Endometrial microvascular endothelial cells (primary cell): ENCODE measurements around the gene MS4A4E. TPM values are rescaled to one million over a fixed set of nuclear protein-coding genes. Genes with fewer than 3 reads are reported as not detected.
"Not testable (repeated sequence)": the region's sequence is repeated elsewhere in the genome, so short reads cannot be mapped to it uniquely, and the experiment has no call there.

ENCODE experiments used
- in situ Hi-C: cut with HindIII; loops from 2 replicates; pipeline ENCODE4 v1.10.0; 2017; ENCODE audit warnings: low sequenced_read_pairs, low pct_unique_long_range_greater_than_20kb; ENCODE audit errors: inconsistent ontology term
- total RNA-seq: library from RNA; depleted of rRNA; stranded (reverse); fragments of >200 nt; gene quantifications from one replicate; pipeline ENCODE4 v1.2.3, GENCODE V29; 2015; ENCODE audit errors: inconsistent ontology term

Gene MS4A4E
- total RNA-seq, 1 donor from 2014 or later = not detected

DNA sequence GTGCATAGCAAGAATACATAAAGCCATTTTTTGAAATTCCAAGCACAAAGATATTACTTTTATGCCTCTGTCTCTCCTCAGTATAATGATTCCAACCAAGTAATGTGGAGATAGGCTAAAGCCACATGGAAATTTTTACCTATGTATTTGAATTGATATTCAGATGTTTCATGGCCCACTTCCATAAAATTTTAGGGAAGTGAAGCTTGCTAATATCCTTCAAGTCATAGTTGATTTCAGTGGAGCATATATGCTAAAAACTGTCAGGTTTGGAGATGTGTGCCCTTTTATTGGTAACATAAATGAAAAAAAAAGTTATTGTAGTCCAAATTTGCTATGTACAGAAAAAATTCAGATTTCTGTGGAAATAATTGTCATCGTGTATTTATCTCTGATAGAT is 12.3 kb downstream of the MS4A4E start:
- in situ Hi-C loops = no loop called here

DNA sequence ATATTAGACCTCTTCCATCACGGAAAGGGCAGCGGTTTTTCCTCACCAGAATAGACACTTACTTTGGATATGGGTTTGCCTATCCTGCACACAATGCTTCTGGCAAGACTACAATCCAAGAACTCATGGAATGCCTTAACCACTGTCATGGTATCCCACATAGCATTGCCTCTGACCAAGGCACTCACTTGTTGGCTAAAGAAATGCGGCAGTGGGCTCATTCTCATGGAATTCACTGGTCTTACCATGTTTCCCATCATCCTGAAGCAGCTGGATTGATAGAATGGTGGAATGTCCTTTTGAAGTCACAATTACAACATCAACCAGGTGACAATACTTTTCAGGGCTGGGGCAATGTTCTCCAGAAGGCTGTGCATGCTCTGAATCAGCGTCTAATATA is 20.8 kb downstream of the MS4A4E start:
- in situ Hi-C loops = no loop called here

DNA sequence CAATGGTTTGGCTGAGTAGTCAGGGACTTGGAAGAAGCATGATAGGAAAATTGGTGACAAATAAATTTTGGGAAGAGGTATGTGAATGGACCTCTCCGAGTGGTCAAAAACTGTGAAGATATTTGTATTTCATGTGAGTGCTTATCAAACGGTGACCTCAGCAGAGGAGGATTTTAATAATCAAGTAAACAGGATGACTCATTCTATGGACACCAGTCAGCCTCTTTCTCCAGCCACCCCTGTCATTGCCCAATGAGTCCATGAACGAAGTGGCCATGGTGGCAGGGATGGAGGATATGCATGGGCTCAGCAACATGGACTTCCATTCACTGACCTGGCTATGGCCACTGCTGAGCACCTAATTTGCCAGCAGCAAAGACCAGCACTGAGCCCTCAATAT is 21.2 kb downstream of the MS4A4E start:
- in situ Hi-C loops = no loop called here

DNA sequence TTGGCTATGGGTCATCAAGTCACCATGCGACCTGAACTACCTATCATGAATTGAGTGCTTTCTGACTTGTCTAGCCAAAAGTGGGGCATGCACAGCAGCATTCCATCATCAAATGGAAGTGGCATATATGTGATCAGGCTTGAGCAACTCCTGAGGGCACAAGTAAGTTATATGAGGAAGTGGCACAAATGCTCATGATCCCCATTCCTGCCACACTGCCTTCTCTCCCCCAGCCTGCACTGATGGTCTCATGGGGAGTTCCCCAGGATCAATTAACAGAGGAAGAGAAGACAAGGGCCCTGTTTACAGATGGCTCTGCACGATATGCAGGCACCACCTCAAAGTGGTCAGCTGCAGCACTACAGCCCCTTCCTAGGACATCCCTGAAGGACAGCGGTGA is 21.8 kb downstream of the MS4A4E start:
- in situ Hi-C loops = no loop called here

DNA sequence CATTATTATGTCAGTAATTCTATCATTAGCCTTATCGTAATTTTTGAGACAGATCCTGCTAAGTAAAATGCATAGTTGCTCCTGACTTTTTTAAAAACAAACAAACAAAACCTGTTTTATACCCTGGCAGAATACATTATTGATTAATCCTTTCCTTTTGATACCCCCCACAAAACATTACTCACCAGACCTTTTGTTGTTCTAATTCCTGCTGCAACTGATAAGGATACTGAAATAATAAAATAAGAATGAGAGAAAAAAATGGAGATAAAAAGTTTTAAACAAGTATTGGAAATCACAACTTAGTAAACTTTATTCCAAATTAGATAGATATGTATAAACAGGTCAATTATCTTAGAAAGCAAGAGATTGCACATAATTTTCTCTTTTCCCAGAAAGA is 28.6 kb downstream of the MS4A4E start:
- in situ Hi-C loops = no loop called here

DNA sequence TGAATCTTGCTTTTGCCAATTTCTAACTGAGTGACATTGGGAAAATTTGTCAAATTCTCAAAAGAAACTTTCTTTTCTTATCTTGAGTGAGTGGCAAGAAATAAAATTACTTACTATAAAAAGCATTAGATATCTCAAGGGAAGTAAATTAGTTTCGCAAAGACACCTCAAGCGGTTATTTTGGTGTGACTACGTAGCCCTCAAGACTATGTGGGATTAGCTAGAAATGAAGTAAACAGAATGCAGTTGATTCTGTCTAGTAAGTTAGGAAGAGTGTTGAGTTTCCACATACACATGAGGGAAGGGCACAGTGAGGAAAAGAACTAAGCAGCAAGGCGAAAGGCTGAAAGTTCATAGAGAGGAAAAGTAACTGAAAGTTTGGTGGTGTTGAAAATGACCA is 31.7 kb downstream of the MS4A4E start:
- in situ Hi-C loops = no loop called here

DNA sequence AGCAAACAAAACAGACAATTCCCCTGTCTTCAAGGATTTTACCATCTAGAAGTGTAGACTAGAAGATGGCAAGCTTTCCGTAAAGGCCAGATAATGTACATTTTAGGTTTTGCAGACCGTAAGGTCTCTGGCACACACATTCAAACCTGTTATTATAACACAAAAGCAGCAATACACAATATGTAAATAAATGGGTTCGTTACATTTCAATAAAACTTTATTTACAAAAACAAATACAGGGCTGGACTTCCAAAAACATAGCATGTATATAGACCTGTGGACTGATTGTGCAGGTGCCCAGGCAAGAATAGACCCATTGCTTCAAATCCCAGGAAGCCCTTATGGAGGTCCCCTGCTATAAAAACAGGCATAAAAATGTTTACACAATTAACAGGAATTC is 33.0 kb downstream of the MS4A4E start:
- in situ Hi-C loops = no loop called here

DNA sequence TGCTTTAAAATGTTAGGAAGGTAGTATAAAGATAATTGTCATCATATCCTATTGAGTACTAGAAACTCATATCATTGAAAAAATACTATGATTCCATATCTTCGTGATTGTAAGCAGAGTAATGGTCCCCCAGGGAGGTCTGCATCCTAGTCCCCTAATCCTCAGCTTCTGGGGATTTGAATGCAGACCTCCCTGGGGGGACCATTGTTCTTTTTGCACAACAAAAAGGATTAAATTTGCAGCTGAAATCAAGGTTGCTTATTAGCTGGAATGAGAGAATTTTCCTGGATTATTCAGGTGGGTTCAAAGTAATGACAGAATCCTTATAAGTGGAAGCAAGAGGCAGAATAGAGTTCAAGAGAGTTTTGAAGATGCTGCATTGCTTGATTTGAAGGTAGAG is 34.0 kb downstream of the MS4A4E start:
- in situ Hi-C loops = no loop called here

DNA sequence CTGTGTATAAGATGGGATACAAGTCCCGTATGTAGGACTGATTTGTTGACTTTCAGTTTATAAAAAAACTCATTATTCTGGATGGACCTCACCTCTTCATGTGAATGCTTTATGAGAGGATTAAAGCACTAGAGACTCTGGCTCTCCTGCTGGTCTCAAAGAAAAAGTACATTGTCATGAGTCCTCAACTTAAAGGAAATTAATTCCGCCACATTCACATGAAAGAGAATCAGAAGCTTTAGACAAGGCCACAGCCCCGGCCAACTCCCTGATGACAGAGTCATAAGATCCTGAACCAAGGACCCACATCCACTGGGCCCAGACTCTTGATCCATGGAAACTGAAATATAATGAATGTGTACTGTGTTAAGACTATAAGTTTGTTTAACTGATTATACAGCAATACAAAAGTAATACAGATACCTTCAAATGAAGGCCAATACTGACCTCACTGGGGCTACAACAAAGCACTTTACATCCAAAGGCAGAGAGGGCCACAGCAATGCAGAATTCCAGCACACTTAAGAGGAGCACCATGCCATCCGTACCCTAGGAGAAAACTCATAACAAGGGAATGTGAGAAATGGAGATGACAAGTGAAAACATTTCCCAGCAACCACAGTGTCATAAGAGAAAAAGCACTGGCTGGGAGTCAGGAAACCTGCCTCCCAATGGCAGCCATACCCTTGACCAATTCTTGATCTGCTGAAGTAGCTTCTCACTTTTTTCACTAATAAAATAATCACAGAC is 34.6 kb downstream of the MS4A4E start:
- in situ Hi-C loops = no loop called here

DNA sequence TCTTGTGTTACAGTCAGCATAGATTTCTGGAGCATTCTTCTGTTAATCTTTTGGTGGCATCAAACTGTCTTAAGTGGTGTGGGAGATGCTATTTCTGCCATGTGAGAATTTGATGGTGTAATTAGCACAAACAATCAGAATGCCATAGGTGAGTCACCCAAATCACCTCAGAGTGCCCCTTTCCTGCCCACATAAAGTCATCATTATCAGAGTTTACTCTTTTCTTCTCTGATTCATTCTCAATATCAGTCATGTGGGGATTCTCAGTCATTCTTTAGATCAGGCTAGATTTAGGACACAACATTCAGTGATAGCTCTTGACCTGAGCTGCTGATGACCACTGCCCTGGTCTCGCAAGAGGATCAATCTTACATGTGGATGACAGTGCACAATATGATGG is 36.3 kb downstream of the MS4A4E start:
- in situ Hi-C loops = no loop called here

DNA sequence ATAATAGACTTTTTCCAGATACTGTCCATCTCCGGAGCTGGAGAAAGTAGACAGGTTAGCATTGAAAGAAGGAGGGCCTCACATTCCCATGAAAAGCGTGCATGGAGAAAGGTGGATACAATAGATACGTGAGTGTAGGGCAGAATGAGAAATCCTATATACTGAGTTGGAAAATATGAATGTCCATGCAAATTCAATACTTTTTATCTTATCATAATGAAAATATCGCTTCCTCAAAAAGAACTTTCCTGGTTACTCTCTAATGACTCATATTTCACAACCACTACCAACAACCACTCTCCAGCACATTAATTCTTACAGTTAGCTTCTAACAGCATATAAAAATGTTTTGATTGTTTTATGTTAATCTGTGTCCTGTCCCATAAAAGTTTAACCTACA is 38.0 kb downstream of the MS4A4E start:
- in situ Hi-C loops = no loop called here

DNA sequence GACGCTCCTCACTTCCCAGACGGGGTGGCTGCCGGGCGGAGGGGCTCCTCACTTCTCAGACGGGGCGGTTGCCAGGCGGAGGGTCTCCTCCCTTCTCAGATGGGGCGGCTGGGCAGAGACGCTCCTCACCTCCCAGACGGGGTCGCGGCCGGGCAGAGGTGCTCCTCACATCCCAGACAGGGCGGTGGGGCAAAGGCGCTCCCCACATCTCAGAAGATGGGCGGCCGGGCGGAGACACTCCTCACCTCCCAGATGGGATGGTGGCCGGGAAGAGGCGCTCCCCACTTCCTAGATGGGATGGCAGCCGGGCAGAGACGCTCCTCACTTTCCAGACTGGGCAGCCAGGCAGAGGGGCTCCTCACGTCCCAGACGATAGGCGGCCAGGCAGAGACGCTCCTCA is 41.6 kb downstream of the MS4A4E start:
- in situ Hi-C loops = not testable (repeated sequence)

DNA sequence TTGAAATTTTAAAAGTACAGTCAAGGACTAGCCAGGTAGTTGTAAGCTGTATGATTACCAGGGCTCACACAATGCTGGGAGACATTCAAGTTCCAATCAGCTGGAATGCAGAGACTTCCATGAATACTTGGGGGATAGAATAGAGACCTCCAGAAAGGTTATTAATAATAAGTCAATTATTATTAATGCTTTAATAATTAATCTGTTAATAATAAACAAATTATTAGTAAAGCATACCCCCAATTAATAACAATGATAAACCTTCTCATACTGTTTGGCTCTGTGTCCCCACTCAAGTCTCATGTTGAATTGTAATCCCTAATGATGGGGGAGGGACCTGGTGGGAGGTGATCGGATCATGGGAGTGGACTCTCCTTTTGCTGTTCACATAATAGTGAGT is 45.5 kb downstream of the MS4A4E start:
- in situ Hi-C loops = no loop called here

DNA sequence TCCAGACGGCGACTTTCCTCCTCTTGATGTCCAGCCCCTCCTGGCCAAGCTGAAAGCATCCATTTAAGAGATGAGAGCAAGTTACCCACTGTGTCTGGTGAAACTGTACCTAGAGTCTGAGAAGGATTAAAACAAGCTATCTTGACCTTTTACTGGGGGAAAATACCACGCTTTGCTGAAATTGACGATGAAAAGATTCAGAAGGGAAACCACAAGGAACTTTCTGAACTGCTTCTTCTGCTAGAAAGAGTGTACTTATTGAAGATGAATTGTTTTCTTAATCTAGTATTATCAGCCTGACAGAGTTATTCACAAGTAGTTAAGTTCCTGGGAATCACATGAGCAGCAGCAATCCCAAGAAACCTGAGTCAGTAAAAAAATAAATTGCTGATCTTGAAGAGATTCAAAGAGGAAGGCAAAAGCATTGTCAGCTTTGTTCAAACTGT is 47.0 kb downstream of the MS4A4E start:
- in situ Hi-C loops = no loop called here

DNA sequence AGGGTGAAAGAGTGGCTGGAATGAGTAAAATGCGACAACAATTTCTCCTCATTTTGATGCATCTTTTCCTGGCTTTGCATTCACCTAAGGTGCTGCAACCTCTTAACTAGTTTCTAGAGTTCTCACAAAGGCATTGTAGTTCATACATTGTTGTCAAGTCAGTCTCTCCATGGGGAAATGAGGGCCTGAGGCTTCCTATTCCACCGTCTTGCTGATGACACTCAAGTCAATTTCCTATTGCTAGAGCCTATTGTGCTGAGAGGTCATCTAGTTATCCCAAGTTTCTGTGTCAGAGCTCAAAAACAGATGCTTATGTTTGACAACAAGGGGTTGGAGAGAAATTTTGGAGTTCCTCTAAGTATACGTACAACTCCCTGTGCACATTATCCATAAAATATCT is 48.4 kb downstream of the MS4A4E start:
- in situ Hi-C loops = no loop called here

DNA sequence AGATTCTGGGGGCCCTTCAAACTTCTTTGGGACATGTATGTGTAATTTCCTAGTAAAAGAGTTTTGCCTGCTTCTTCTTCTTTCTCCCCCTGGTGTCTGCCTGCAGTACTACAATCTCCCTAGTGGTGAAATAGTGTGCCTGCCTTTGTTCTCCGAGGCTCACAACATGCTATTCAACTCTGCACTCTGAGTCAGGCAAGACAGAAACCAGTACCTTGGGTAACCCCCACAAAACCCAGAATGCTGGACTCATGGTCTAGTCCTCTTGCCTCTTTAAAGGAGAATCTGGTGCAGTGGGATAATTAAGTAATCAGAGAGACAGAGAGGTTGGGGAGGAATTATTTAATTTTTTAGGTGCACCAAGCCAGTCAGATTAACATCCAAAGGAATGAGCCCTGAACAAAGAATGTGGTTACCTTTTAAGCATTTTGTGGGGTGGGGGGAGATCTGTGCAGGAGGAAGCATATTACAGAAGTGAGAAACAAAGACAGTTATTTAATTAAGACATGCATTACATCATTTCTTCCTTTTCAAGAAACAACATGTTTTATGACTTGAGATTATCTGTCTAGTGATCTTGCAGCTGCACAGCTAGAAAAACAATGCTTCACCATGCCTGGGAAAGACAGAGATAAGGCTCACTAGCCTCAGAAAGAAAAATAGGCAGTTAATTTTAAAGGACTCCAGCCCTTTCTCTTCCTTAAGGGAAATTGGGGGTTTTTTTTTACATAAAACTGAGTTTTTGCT is 49.1 kb downstream of the MS4A4E start:
- in situ Hi-C loops = no loop called here

DNA sequence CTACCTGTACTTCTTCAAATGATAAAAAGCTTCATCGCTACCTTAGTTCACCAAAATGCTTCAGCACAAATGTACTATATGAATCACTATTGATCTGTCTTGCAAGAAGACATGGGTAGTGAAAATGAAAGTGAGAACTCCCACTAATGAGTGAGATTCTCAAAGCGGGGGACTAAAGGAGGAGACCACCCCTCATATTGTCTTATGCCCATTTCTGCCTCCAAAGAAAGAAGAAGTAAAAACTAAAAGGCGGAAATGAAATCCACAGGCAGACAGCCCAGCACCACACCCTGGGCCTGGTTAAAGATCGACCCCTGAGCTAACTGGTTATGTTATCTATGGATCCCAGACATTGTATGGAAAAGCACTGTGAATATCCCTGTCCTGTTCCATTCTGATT is 50.4 kb downstream of the MS4A4E start:
- in situ Hi-C loops = not testable (repeated sequence)

DNA sequence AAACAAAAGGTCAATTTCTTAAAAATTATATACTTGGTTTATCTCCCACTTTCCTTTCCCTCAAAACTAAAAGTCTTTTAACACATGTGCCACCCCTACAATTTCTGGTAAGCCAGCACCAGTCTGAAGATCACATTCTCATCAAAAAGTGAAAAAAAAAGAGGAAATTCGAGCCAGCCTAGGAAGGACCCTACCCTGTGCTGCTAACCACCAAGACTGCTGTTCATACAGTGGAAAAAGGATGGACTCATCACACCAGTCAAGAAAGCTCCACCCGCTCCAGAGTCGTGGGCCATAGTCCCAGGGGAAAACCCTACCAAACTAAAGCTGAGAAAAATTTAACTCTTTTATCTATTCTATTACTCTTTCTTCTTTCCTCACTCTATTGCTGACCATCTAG is 54.5 kb downstream of the MS4A4E start:
- in situ Hi-C loops = not testable (repeated sequence)

DNA sequence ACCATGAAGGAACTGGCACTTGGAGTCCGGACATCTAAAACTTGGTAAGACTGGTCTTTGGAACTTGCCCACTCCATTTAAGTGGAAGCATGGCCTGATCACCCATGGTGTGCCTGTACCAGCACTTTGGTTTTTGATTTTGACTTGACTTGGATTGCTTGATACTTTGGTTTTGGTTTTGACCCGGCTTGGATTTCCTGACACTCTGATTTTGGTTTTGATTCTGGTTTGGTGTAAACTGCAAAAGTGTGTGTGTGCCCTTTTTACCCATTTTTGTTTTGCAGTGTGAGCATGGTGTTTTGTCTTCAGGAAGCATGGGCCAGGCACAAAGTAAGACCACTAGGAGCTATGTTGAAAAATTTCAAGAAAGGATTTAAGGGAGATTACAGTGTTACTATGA is 56.8 kb downstream of the MS4A4E start:
- in situ Hi-C loops = not testable (repeated sequence)

DNA sequence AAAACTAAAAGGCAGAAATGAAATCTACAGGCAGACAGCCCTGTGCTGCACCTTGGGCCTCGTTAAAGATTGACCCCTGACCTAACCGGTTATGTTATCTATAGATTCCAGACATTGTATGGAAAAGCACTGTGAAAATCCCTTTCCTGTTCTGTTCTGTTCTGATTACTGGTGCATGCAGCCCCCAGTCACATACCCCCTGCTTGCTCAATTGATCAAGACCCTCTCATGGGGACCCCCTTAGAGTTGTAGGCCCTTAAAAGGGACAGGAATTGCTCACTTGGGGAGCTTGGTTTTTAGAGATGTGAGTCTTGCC is 57.5 kb downstream of the MS4A4E start:
- in situ Hi-C loops = not testable (repeated sequence)
